Measurements from ENCODE around the gene IL17B. TPM values are rescaled to one million over a fixed set of nuclear protein-coding genes. Genes with fewer than 3 reads are reported as not detected.

The IL17B gene, protein sequence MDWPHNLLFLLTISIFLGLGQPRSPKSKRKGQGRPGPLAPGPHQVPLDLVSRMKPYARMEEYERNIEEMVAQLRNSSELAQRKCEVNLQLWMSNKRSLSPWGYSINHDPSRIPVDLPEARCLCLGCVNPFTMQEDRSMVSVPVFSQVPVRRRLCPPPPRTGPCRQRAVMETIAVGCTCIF
- 18.0 and 20.9 TPM in 2 replicates for total RNA-seq
- polyA plus RNA-seq (2012) = 2.1 TPM

DNA sequence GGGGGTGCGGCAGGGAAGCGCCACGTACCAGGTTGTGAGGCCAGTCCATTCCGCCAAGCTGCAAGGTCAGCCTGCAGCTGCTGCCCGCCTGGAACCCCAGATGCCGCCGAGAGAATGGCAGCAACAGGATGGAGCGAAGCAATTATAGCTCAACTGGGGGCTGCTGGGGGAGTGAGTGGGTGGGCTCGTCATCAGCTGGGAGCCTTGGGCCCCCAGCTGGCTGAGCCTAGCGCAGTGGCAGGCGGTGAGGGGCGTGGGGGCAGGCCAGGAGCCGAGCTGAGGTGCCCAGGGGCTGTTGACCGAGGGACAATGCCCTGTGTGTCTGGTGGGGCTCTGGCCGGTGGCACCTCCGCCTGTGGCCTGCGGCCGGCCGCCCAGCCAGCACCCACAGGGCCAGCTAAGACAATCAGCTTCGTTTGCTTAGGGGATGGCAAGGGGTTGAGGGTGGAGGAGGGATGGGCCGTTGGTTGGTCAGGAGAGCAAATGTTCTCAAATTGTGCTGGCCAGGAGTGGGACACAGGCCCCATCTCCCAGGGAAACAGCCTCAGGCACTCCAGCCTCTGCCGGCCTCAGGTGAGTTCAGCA, at the start of gene IL17B:
Gene IL17B, minus strand, starts transcription at position 116 of the 585 bp plus-strand sequence. Its CDS starts 67 bp downstream, at position 49.
- DNase-seq (ENCODE audit: low read depth) = peak; percentile 43

DNA sequence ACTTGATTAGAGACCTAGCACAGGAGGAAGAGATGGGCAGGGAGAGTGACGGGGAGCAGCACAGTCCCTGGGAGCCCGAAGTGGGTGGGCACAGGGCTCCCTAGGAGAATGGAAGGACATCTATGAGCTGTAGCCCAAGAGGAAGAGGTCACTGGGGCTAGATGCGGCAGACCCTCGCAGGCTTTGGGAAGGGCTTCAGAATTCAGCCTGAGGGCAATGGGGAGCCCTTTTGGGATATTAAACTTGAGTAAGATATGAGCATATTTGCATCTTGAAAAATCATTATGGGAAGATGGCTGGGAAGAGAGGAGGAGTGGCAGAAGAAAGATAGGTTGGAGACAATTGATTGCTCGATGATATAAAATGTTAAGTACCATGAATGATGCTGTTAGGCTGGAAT, 48.9 kb upstream of the IL17B start:
- DNase-seq (ENCODE audit: low read depth) = no peak

DNA sequence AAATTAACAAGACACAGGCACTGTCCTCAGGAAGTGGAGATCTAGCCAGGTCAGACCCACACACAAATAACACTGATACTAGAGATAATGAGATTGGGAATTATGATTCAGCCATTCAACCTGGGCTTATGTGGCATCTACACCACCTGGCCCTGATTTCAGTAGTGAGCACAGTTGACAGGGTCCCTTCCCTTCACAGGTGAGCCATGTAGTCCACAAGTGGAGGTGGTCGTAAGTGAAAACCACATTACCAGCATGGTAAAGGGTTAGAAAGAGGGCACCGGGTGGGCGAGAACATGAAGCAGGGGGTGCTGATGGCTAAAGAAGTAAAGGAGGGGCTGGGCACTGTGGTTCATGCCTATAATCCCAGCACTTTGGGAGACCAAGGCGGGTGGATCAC, 48.3 kb upstream of the IL17B start:
- DNase-seq (ENCODE audit: low read depth) = no peak

DNA sequence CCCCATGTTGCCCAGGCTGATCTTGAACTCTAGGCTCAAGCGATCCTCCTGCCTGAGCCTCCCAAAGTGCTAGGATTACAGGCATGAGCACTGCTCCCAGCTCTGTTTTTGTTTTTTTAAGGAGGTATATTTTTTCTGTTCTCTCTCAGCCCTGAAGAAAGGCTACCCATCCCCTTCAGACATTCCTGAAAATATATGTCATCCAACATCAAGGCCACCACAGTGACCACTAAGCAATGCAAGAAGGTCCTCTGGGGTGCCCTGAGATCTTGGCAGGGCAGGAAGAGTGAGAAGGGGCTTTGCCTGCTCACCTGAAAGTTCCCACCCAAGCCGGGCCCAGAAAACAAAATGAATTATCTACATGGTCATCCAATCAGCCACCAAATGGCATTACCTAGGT, 47.8 kb upstream of the IL17B start:
- no peak for DNase-seq (ENCODE audit: low read depth)

DNA sequence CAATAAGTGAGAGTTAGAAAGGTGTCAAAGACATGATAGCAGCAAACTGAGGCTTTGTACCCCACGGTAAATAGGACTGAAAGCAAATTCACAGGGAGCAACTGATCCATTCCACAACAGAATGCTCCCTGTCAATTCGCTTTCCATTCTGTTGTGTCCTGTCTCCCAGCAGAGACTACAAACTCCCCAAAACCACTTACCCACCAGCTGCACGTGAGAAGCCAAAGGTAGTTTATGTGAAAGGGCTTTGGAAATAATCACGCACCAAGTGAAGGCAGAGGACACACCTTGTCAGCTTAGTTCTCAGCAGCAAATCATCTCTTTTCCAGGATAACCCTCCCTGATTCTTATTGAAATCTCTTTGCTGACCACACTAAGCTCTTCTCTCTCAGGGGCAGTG, 46.6 kb upstream of the IL17B start:
- DNase-seq (ENCODE audit: low read depth) = no peak

DNA sequence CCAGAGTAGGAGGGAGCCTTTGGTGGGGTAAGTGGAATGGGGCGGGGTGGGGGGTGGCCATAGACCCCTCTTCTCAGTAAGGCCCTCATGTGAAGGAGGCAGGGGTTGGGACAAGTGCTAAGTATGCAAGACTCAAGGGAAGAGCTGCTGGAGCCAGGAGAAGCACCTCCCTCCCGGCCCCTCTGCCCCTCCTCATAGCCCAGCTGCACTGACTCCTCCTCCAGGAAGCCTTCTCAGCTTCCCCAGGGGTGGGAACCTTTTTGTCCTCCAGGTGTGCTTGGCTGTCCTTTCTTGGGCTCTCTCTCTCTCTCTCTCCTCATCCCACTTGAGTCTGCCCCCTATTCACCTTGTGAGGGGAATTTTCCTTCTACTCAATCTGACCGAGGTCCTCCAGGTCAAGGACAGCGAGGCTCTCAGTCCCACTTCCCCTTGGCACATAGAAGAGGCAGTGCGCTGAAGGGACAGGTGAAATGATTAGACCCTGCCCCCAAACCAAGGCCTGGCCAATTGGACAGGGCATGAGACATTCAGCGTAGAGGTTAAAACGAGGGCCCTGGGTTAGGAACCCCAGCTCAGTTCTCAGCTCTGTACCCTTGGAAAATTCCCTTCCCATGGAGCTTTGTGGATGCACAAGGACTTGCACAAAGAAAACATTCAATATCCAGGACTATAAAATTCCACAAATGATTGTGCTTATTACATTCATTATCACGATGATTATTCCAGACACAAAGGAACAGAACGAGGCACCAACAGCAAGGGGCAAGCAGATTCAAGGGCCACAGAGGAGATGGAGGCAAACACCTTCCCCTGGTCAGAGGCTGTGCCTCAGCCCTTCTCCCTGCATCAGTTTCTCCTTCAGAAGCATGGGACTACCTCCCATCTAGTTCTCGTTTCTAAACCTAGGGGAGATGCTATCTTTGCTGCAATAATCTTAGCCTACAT, 45.6 kb upstream of the IL17B start:
- DNase-seq (ENCODE audit: low read depth) = no peak

DNA sequence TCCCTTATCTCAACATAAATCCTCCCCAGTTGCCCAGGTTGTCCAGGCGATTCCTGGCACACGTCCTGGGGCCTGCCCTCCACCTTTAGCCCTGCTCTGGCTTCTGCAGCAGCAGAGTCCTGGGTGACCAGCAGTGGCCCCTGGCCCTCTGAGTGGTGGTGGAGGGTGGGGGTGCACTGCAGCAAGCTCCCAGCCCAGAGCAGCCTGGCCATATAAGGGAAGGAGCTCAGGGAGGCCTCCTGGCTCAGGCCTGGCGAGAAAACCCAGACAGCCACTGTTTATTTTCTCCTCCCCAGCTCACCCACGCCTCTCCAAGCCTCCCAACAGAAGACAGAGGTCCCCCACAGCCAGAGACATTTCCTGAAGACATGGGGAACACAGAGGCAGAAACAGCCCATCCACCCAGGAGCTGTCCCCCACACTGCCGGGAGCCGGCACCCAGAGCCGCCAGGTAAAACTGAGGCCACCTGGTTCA, 44.7 kb upstream of the IL17B start:
- no peak for DNase-seq (ENCODE audit: low read depth)

DNA sequence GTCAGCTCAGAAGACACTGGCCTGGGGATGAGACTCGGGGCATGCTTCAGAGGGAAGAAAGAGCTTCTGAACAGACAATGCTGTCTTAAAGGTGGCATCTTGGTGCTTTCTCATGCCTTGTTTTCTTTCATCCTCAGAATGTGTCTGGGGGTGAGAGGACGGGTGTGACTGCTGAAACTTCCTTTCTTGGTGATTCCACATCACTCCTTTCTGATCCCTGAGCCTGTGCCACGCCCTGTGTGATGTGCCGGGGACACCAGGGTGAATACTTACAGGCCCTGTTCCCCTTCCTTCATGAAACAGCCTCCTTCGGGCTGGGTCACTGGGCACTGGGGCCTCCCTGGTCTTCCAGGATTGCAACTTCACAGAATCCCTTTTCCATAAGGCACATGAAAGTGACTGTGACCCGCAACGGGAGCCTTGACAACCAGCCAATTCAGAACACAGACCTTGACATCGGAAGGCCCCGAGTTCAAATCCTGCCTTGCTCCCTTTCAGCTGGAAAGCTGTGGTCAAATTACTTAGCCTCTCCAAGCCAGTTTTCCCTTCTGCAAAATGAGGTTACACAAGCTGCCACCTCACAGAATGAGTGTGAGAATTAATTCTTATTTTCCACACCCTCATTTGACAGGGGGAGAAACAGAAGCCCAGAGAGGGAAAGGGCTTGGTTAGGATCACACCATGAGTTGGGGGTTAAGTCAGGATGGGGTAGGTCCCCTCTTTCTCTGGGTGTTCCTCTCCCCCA, 44.1 kb upstream of the IL17B start:
- no peak for DNase-seq (ENCODE audit: low read depth)

DNA sequence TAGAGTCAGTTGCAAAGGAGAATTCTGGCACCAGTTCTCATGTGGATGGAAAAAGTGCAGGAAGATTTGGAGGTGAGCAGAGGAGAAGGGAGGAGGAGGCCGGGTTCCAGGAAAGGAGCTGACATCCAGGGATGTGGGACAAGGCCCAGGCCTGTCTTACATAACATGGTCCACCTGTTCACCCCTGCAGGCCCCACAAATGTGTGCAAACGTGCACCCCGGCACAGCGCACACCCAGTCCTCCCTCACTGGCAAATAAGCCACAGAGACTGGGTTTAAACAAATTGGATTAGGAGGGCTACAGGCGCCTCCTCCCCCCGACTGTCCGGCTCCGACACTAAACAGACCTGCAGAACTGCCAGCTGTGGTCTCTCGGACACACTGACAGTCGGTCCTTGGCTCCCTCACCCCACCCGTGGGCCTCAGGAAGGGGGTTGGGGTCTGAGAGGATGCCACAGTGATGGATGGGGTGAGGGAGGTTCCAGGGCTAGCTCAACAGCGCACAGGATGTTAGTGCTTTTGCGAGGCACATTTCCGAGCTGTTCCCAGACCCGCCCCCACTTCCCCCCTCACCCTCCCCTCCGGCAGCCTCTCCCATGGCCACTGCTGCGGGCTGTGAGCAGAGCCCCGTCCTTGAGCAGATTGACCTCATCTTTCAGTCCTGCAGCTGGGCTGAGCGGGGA, 43.4 kb upstream of the IL17B start:
- DNase-seq (ENCODE audit: low read depth) = no peak

DNA sequence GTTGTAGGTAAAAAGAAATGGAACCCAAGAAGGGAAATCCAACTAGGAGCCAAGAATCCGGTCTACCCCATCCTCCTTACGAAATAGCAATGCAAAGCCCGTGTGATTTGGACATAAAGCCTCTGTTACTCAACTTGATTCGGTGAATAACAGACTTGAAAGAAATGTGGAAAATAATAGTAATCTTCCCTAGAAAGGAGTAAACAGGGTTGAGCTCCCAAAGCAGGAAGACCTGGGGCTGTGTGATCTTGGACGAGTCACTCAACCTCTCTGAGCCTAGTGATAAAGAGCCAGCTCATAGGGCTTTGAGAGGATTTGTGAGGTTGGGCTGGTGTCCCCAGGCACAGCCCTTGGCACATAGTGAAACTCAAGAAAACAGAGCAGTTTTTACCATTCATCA, 42.7 kb upstream of the IL17B start:
- no peak for DNase-seq (ENCODE audit: low read depth)

DNA sequence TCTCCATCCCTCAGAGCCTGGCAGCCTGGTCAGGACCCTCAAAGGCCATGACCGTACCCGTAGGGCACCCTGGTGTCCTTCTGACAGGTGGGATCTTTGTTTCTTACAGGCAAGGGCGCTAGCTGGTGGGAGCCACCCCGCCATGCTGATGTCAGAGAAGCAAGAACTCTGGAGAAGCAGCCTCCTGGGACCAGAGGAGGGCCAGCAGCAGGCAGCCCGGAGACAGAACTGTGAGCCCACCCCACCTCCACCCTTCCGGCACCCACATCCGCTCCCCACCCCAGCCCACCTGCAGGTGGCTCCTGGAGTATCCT, 42.2 kb upstream of the IL17B start:
- no peak for DNase-seq (ENCODE audit: low read depth)

DNA sequence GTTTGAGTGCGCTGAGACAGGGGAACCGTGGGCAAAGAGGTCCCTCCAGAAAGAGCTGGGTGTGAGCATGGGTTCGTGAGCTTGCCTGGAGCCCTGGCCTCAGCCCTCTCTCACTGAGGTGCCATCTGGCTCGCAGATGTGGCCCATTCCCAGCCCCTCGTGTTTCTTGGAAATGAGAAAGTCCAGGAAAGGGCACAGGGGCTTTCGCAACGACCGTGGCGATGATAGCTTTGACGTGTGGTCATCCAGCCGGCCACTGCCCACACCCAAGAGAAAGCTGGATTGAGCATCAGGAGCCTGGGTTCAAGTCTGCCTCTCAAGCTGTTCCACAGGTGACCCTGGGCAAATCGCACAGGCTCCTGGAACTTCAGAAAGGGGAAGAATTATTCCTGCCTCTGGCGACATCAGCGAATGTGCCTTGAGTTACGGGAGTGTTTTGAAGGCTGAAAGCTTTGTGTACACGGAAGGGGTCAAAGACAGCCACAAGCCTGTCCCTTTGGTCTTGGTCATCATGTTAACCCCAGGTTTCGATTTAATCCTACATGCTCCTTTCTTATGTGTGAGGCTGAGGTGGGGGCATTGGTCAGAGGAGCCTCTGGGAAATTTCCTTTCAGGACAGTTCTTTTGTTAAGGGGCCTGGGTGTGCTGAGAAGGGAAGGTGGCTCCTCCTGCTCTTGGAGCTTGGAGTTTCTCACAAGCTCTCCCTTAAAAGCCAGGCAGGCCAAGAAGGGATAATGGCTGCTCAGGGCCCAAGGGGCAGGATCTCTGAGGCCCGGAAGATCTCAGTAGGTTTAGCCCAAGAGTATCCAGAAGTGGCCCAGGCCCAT, 41.7 kb upstream of the IL17B start:
- no peak for DNase-seq (ENCODE audit: low read depth)

DNA sequence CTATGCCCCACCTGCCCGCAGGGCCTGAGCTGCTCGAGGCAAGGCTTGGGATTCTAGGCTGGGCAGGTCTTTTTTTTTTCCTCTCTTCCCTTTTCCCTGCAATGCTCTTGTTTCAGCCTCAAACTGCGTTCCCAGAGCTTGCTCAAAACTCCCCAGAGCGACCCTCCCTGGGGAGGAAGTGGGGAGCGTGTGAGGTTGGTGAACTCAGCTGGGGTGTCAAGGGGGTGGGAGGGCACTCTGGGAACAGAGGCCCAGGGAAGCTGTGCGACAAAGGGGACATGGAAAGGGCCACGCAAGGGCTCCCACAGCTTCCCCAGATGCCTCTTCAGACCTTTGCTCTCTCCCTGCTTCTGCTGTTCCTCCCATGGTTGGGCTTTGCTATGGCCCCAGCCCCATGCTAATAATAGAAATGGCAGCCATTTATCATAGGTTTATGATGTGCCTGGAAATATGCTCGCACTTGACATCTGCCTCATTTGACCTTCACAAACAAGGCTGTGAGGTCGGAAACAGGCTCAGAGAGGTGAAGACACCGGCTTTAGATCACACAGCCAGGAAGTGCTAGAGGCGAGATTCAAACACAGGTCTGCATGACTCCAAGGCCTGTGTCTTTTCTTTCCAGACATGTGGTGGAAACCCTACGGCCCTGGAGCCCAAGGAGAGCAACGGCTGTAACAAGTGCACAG, 40.9 kb upstream of the IL17B start:
- no peak for DNase-seq (ENCODE audit: low read depth)

DNA sequence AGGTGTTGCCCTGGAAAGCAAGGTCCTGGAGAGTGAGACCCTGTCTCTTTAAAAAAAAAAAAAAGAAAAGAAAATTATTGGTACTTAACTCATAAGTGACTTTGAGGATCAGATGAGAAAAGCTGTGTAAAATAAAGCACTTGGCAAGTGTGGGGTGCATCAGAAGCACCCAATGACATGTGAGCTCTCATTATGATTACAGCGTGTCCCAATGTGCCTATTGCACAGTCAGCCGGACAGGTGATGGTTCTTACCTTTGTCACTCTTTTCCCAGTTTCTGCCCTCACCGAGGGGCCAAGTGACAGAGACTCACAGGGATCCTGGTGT, 40.4 kb upstream of the IL17B start:
- DNase-seq (ENCODE audit: low read depth) = no peak

DNA sequence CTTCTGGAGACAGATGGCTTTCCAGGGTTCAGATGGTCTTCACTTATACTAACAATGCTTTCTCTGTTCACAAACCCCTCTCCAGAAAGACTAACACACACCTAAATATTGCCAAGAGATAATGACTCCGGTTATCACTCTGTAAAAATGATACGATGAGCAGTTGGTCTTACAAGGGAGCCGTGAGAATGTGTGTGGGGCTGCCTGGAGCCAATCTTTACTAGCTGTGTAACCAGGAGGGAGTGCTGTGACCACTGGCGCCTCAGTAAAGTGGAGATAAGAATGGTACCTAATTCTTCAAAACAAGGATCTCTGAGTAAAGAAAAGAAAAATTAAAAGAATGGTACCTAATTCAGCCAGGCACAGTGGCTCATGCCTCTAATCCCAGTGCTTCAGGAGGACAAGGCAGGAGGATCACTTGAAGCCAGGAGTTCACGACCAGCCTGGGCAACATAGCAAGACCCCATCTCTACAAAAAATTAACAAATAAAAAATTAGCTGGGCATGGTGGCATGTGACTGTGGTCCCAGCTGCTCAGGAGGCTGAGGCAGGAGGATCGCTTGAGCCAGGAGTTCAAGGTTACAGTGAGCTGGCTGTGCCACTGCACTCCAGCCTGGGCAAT, 39.9 kb upstream of the IL17B start:
- no peak for DNase-seq (ENCODE audit: low read depth)

DNA sequence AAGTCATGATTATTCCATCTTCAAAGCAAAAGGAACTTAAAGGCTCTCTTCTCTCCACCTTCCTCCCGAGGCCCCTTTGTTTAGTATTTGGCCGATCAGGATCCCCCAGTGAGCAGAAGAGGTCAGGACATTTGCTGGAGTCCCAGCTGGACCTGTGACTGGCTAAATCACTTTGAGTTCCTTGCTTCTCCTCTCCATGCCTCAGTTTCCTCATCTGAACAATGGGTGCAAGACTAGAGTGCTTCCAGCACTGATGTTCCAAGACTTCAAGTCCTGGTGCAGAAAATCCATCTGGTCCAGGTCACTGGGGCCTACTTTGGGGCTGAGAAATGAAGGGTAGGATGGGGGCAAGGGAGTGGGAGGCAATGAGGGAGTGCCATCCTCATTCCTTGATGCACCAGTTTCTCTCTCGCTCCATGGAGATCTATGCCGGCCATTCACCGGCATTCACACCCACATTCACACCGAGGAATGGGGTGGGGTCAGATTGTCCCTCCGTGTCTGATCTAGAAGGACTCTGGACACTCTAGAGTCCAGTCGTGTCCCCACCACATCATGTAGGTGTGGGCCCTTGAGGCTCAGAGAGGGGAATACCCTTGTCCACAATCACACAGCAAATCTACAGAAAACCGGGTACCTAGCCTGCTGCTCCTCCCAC, 38.7 kb upstream of the IL17B start:
- no peak for DNase-seq (ENCODE audit: low read depth)

DNA sequence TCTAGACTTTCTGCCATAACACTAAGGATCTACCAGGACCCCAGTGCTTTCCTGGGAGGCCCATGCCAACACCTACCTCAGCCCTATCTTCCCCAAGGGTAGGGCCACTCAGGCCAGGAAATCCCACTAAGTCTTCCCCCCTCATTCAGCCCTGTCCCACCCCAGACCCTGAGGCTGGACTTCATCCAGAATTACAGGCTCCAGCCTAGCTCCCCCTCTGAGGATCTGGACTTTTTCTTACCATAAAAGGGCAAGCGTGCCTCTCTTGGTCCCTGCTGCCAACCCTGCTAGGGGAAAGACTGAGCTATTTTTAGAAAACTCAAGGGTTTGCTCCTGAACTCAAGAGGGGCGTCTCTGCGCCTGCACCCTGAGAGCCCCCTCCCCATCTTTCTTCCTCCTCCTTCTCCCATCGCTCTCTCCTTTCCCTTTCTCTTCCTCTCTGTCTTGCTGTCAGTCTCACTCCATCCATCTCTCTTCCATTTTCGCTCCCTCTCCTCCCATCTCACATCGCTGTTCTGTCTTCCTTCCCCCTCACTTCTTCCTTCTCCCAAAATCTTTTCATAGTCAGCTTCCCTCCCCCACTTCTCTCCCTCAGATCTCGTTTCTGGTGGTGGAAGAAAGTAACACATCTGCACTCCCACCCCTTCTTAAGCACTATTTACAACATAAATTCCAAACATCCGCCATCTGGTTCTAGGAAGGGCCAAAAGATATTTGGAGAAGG, 38.1 kb upstream of the IL17B start:
- DNase-seq (ENCODE audit: low read depth) = no peak
